ENCODE results near the gene CCT2. TPM values are rescaled to one million over a fixed set of nuclear protein-coding genes. Genes with fewer than 3 reads are reported as not detected.

Gene CCT2
- total RNA-seq, 1 experiment from 2014 or later, result 345 TPM

- peaks cover 11% of the 10 kb centered on the region for H3K36me3 ChIP-seq (ENCODE audit: low read depth, low read length)
- H3K27ac ChIP-seq (ENCODE audit: low read length), result no peak overlapping the region
- no peak overlapping the region for H3K4me3 ChIP-seq (ENCODE audit: low read length)
- no peak overlapping the region for H3K4me2 ChIP-seq (ENCODE audit: low read length)
- no peaks in the 10 kb centered on the region for H3F3A ChIP-seq (ENCODE audit: low read length, unreplicated experiment)
- no peaks in the 10 kb centered on the region for H3K9me3 ChIP-seq (ENCODE audit: low read length)
- H3K9me2 ChIP-seq (replicated peaks; ENCODE audit: low read length), result no peaks in the 10 kb centered on the region
- intact Hi-C loops (cut with micrococcal nuclease), result no loop called here
- ChIA-PET CTCF (no interaction called here), POLR2A (ENCODE audit: unreplicated experiment) (no interaction called here)
- no peak overlapping the region for H2AFZ ChIP-seq (ENCODE audit: low read length)
- peaks cover 30% of the 10 kb centered on the region for H3K79me2 ChIP-seq (ENCODE audit: low read length)
- TF ChIP-seq EZH2phosphoT487 (IDR thresholded peaks at IDR 0.05; ENCODE audit: borderline replicate concordance, low read length), result no peak
- no peak for TF ChIP-seq EZH2 (IDR thresholded peaks at IDR 0.05; ENCODE audit: low read length, unreplicated experiment)
- no peak overlapping the region for H3K9ac ChIP-seq (ENCODE audit: low read length)
- no TSS peak for BruUV-seq (replicated peaks)
- peaks cover 5% of the 10 kb centered on the region; the same call in 1 of the 2 replicates for H3K4me1 ChIP-seq (ENCODE audit: insufficient read depth, low read length)
- no peaks in the 10 kb centered on the region for H4K20me1 ChIP-seq (ENCODE audit: low read length)
- no peak for ATAC-seq
- no peak for DNase-seq
- H3K27me3 ChIP-seq (ENCODE audit: low read length), result no peaks in the 10 kb centered on the region
Observed at GRCh38 chr12:69563166-69563762, 22.0 kb upstream of the CCT2 start.

DNA sequence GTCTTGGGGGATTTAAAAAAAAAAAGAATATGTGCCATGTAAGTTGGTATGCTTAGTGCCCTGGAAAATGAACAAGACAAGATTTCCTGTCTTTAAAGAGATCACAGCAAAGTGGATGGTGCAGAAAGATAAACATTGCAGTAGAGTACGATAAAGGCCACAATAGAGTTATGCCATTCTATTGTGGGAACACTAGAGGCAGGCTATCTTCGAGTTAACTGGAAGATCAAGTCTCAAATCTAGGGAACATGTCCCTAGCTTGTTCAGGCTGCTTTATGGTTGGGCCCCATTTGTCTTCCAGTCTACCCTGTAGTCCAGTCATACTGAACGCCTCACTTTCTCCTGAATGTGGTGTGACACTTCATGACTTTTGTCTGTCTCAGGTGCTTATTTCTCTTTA is 18.7 kb upstream of the CCT2 start:
- intact Hi-C loops (cut with micrococcal nuclease), result no loop called here
- no peak overlapping the region for H3K4me3 ChIP-seq (ENCODE audit: low read length)
- TF ChIP-seq EZH2phosphoT487 (IDR thresholded peaks at IDR 0.05; ENCODE audit: borderline replicate concordance, low read length) (no peak), EZH2 (IDR thresholded peaks at IDR 0.05; ENCODE audit: low read length, unreplicated experiment) (no peak)
- TF ChIP-seq, protein P1, sequence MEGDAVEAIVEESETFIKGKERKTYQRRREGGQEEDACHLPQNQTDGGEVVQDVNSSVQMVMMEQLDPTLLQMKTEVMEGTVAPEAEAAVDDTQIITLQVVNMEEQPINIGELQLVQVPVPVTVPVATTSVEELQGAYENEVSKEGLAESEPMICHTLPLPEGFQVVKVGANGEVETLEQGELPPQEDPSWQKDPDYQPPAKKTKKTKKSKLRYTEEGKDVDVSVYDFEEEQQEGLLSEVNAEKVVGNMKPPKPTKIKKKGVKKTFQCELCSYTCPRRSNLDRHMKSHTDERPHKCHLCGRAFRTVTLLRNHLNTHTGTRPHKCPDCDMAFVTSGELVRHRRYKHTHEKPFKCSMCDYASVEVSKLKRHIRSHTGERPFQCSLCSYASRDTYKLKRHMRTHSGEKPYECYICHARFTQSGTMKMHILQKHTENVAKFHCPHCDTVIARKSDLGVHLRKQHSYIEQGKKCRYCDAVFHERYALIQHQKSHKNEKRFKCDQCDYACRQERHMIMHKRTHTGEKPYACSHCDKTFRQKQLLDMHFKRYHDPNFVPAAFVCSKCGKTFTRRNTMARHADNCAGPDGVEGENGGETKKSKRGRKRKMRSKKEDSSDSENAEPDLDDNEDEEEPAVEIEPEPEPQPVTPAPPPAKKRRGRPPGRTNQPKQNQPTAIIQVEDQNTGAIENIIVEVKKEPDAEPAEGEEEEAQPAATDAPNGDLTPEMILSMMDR (conservative IDR thresholded peaks at IDR 0.05; ENCODE audit: low read depth, low read length), result peak; percentile 27; the same call in 1 of the 2 replicates
- no peaks in the 10 kb centered on the region for H3K9me3 ChIP-seq (ENCODE audit: low read length)
- no peak for DNase-seq
- no peaks in the 10 kb centered on the region for H3F3A ChIP-seq (ENCODE audit: low read length, unreplicated experiment)
- peaks cover 3% of the 10 kb centered on the region for H3K79me2 ChIP-seq (ENCODE audit: low read length)
- no peak overlapping the region for H3K9ac ChIP-seq (ENCODE audit: low read length)
- peaks cover 14% of the 10 kb centered on the region for H3K36me3 ChIP-seq (ENCODE audit: low read depth, low read length)
- ChIA-PET POLR2A (ENCODE audit: unreplicated experiment) (no interaction called here), CTCF (interaction anchor here (0.6 kb wide), 2 partner anchors 28 to 103 kb away, joined by 3 to 7 read pairs; no protein-coding TSS in a partner anchor)
- ATAC-seq, result no peak
- H3K27ac ChIP-seq (ENCODE audit: low read length), result no peak overlapping the region
- H3K4me2 ChIP-seq (ENCODE audit: low read length), result no peak overlapping the region
- H4K20me1 ChIP-seq (ENCODE audit: low read length), result no peaks in the 10 kb centered on the region
- H2AFZ ChIP-seq (ENCODE audit: low read length), result no peak overlapping the region
- no peaks in the 10 kb centered on the region for H3K27me3 ChIP-seq (ENCODE audit: low read length)
- no TSS peak for BruUV-seq (replicated peaks)
- peaks cover 30% of the 10 kb centered on the region for H3K4me1 ChIP-seq (ENCODE audit: insufficient read depth, low read length)
- no peaks in the 10 kb centered on the region for H3K9me2 ChIP-seq (replicated peaks; ENCODE audit: low read length)

GRCh38 chr12:69569236-69569635 is 16.0 kb upstream of the CCT2 start:
- peak; percentile 74 for ATAC-seq
- H3K27ac ChIP-seq (ENCODE audit: low read length), result peak overlapping the region; percentile 90
- POLR2A ChIA-PET (ENCODE audit: unreplicated experiment), result interaction anchor here (0.5 kb wide), 1 partner anchor 31 kb away, joined by 3 read pairs; no protein-coding TSS in a partner anchor
- H3K4me2 ChIP-seq (ENCODE audit: low read length), result peak overlapping the region; percentile 72
- no TSS peak for BruUV-seq (replicated peaks)
- no peaks in the 10 kb centered on the region for H3K9me2 ChIP-seq (replicated peaks; ENCODE audit: low read length)
- H3K27me3 ChIP-seq (ENCODE audit: low read length), result no peaks in the 10 kb centered on the region
- H3K36me3 ChIP-seq (ENCODE audit: low read depth, low read length), result peaks cover 23% of the 10 kb centered on the region
- TF ChIP-seq, protein P1 (conservative IDR thresholded peaks at IDR 0.05; ENCODE audit: low read depth, low read length), result no peak
- TF ChIP-seq EZH2 (IDR thresholded peaks at IDR 0.05; ENCODE audit: low read length, unreplicated experiment), result no peak
- H3K9ac ChIP-seq (ENCODE audit: low read length), result peak overlapping the region; percentile 46
- DNase-seq, result peak; percentile 78
- H3K4me1 ChIP-seq (ENCODE audit: insufficient read depth, low read length), result peaks cover 30% of the 10 kb centered on the region
- no peak overlapping the region for H2AFZ ChIP-seq (ENCODE audit: low read length)
- intact Hi-C loops (cut with micrococcal nuclease), result no loop called here
- CTCF ChIA-PET, result interaction anchor here (0.7 kb wide), 1 partner anchor 99 kb away, joined by 4 read pairs; the partner anchor contains the start of gene FRS2
- H3K79me2 ChIP-seq (ENCODE audit: low read length), result peaks cover 3% of the 10 kb centered on the region
- no peaks in the 10 kb centered on the region for H3K9me3 ChIP-seq (ENCODE audit: low read length)
- H4K20me1 ChIP-seq (ENCODE audit: low read length), result no peaks in the 10 kb centered on the region
- peak overlapping the region; percentile 52 for H3K4me3 ChIP-seq (ENCODE audit: low read length)
- H3F3A ChIP-seq (ENCODE audit: low read length, unreplicated experiment), result no peaks in the 10 kb centered on the region
